ENCODE measurements around the gene CYBB.

The CYBB gene

DNA sequence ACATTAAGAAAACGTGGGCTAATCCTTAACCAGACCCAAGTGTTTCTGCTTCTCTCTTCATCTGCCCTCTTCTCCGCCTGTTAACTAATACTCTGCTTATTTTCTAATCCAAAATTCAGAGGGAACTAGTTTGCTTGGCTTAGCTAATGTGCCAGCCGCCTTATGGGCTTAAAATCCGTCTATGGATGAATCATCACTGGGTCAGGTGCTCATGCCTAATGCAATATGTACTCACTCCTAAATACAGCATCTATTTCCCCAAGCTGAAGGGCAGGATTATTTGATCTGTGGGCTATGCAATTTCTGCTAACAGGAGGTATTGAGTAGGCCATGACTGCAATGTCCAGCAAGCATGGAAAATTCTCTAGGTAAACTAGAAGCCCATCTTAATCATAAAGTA lies 55.1 kb downstream of the CYBB start (continued):
- TF ChIP-seq, protein P1, sequence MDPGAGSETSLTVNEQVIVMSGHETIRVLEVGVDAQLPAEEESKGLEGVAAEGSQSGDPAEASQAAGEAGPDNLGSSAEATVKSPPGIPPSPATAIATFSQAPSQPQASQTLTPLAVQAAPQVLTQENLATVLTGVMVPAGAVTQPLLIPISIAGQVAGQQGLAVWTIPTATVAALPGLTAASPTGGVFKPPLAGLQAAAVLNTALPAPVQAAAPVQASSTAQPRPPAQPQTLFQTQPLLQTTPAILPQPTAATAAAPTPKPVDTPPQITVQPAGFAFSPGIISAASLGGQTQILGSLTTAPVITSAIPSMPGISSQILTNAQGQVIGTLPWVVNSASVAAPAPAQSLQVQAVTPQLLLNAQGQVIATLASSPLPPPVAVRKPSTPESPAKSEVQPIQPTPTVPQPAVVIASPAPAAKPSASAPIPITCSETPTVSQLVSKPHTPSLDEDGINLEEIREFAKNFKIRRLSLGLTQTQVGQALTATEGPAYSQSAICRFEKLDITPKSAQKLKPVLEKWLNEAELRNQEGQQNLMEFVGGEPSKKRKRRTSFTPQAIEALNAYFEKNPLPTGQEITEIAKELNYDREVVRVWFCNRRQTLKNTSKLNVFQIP (CRISPR knock-in tag; IDR thresholded peaks at IDR 0.05; ENCODE audit: borderline replicate concordance, low read depth), result no peak
- TF ChIP-seq TCF4 (CRISPR knock-in tag; IDR thresholded peaks at IDR 0.05; ENCODE audit: borderline replicate concordance) (no peak), RARB (CRISPR knock-in tag; IDR thresholded peaks at IDR 0.05) (no peak), CSDC2 (CRISPR knock-in tag; IDR thresholded peaks at IDR 0.05) (no peak)

DNA sequence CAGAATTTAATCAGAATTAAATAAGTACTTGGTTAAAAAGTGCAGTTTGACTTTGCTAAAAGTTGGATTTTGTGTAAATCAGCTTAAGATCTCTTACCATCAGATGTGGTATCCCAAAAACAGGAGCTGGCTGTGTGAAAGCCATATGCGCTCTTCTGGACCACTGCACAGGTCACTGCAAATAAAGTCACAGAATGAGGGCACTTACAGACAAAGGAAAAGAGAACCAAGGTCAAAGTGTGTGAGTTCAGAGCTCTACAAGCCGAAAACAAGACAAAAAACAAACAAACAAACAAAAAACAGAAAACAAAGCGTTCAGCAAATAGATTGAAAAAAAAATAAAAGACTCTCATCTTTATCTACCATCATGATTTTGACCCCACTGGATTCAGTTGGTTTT lies 61.1 kb downstream of the CYBB start:
- TF ChIP-seq, protein P1 (CRISPR knock-in tag; IDR thresholded peaks at IDR 0.05; ENCODE audit: borderline replicate concordance, low read depth), result no peak
- TF ChIP-seq GLIS3 (CRISPR knock-in tag; IDR thresholded peaks at IDR 0.05) (no peak), ZNF70 (CRISPR knock-in tag; IDR thresholded peaks at IDR 0.05) (no peak)
- no peak for ATAC-seq

DNA sequence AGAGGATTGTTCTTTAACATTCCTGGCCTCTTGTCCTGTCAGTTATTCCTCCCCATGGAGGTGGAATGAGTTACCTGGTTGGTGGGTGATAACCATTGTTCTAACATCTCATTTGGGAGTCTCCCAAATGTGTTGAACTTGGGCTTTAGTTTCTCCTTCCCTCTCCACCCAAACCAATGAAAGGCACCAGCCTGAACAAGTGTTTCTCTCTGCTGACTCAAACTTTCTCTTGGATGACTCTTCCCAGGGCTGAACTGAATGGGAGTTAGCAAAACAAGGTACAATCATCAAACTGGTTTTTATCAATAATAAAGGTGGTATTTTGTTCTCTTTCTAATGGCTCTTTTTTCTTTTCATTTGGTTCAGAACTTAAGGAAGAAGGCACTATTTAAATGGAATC lies 64.8 kb downstream of the CYBB start:
- TF ChIP-seq SNAI2 (CRISPR knock-in tag; IDR thresholded peaks at IDR 0.05) (no peak), ARNTL (CRISPR knock-in tag; IDR thresholded peaks at IDR 0.05; ENCODE audit: borderline replicate concordance, low read depth) (no peak), RARB (CRISPR knock-in tag; IDR thresholded peaks at IDR 0.05) (no peak), ZFP3 (CRISPR knock-in tag; IDR thresholded peaks at IDR 0.05) (no peak), ZNF70 (CRISPR knock-in tag; IDR thresholded peaks at IDR 0.05) (no peak), CSDC2 (CRISPR knock-in tag; IDR thresholded peaks at IDR 0.05) (no peak), OSR1 (CRISPR knock-in tag; IDR thresholded peaks at IDR 0.05) (no peak), PPARA (CRISPR knock-in tag; IDR thresholded peaks at IDR 0.05; ENCODE audit: borderline replicate concordance) (no peak), ZC3H10 (CRISPR knock-in tag; IDR thresholded peaks at IDR 0.05) (no peak), BACH2 (CRISPR knock-in tag; IDR thresholded peaks at IDR 0.05; ENCODE audit: borderline replicate concordance) (no peak), TCF4 (CRISPR knock-in tag; IDR thresholded peaks at IDR 0.05; ENCODE audit: borderline replicate concordance) (no peak), ESRRG (CRISPR knock-in tag; IDR thresholded peaks at IDR 0.05) (no peak), GLIS3 (CRISPR knock-in tag; IDR thresholded peaks at IDR 0.05) (no peak)
- TF ChIP-seq, protein P1 (CRISPR knock-in tag; IDR thresholded peaks at IDR 0.05; ENCODE audit: borderline replicate concordance, low read depth), result no peak
- TF ChIP-seq, protein P2, sequence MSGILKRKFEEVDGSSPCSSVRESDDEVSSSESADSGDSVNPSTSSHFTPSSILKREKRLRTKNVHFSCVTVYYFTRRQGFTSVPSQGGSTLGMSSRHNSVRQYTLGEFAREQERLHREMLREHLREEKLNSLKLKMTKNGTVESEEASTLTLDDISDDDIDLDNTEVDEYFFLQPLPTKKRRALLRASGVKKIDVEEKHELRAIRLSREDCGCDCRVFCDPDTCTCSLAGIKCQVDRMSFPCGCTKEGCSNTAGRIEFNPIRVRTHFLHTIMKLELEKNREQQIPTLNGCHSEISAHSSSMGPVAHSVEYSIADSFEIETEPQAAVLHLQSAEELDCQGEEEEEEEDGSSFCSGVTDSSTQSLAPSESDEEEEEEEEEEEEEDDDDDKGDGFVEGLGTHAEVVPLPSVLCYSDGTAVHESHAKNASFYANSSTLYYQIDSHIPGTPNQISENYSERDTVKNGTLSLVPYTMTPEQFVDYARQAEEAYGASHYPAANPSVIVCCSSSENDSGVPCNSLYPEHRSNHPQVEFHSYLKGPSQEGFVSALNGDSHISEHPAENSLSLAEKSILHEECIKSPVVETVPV (CRISPR knock-in tag; IDR thresholded peaks at IDR 0.05), result no peak
- TF ChIP-seq, protein P3, sequence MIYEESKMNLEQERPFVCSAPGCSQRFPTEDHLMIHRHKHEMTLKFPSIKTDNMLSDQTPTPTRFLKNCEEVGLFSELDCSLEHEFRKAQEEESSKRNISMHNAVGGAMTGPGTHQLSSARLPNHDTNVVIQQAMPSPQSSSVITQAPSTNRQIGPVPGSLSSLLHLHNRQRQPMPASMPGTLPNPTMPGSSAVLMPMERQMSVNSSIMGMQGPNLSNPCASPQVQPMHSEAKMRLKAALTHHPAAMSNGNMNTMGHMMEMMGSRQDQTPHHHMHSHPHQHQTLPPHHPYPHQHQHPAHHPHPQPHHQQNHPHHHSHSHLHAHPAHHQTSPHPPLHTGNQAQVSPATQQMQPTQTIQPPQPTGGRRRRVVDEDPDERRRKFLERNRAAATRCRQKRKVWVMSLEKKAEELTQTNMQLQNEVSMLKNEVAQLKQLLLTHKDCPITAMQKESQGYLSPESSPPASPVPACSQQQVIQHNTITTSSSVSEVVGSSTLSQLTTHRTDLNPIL (CRISPR knock-in tag; IDR thresholded peaks at IDR 0.05; ENCODE audit: low read depth), result no peak
- TF ChIP-seq, protein P4, sequence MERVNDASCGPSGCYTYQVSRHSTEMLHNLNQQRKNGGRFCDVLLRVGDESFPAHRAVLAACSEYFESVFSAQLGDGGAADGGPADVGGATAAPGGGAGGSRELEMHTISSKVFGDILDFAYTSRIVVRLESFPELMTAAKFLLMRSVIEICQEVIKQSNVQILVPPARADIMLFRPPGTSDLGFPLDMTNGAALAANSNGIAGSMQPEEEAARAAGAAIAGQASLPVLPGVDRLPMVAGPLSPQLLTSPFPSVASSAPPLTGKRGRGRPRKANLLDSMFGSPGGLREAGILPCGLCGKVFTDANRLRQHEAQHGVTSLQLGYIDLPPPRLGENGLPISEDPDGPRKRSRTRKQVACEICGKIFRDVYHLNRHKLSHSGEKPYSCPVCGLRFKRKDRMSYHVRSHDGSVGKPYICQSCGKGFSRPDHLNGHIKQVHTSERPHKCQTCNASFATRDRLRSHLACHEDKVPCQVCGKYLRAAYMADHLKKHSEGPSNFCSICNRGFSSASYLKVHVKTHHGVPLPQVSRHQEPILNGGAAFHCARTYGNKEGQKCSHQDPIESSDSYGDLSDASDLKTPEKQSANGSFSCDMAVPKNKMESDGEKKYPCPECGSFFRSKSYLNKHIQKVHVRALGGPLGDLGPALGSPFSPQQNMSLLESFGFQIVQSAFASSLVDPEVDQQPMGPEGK (CRISPR knock-in tag; IDR thresholded peaks at IDR 0.05; ENCODE audit: borderline replicate concordance), result no peak
- ATAC-seq, result no peak

DNA sequence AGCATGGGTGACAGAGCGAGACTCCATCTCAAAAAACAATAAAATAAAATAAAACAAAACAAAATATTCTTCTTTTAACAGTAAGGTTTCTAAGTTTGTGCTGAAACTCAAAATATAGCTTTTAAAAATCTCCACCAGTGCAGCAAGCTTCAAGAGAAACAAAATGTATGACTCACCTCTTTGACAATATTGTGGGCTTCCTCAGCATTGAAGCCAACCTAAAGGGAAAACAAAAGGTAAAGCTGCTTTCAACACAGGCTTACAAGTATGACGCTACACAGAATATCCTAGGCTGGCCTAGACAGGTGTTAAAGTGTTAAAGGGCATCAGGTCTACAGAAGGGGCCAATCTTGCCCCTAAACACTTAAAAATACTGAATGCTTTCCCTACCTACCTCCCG lies 66.3 kb downstream of the CYBB start:
- ATAC-seq, result no peak
- TF ChIP-seq ZNF8 (CRISPR knock-in tag; IDR thresholded peaks at IDR 0.05) (no peak), RARB (CRISPR knock-in tag; IDR thresholded peaks at IDR 0.05) (no peak), BACH2 (CRISPR knock-in tag; IDR thresholded peaks at IDR 0.05; ENCODE audit: borderline replicate concordance) (no peak), ZFP3 (CRISPR knock-in tag; IDR thresholded peaks at IDR 0.05) (no peak), TCF4 (CRISPR knock-in tag; IDR thresholded peaks at IDR 0.05; ENCODE audit: borderline replicate concordance) (no peak), OSR1 (CRISPR knock-in tag; IDR thresholded peaks at IDR 0.05) (no peak), ARNTL (CRISPR knock-in tag; IDR thresholded peaks at IDR 0.05; ENCODE audit: borderline replicate concordance, low read depth) (no peak), GLIS3 (CRISPR knock-in tag; IDR thresholded peaks at IDR 0.05) (no peak), ZC3H10 (CRISPR knock-in tag; IDR thresholded peaks at IDR 0.05) (no peak), ZNF70 (CRISPR knock-in tag; IDR thresholded peaks at IDR 0.05) (no peak), PPARA (CRISPR knock-in tag; IDR thresholded peaks at IDR 0.05; ENCODE audit: borderline replicate concordance) (no peak)
- TF ChIP-seq, protein P4 (CRISPR knock-in tag; IDR thresholded peaks at IDR 0.05; ENCODE audit: borderline replicate concordance), result no peak
- TF ChIP-seq, protein P3 (CRISPR knock-in tag; IDR thresholded peaks at IDR 0.05; ENCODE audit: low read depth), result no peak
- TF ChIP-seq, protein P1 (CRISPR knock-in tag; IDR thresholded peaks at IDR 0.05; ENCODE audit: borderline replicate concordance, low read depth), result no peak
